ENCODE results near the gene SLU7. TPM values are rescaled to one million over a fixed set of nuclear protein-coding genes. Genes with fewer than 3 reads are reported as not detected.

Gene SLU7
- total RNA-seq, 1 donor from 2014 or later: 10.2 TPM

GRCh38 chr5:160453751-160454150, 34.9 kb upstream of the SLU7 start:
- intact Hi-C loops (cut with DNase I): no loop called here
- H3K9me3 ChIP-seq: no peaks in the 10 kb centered on the region
- H3K4me3 ChIP-seq: no peak overlapping the region
- H3K27ac ChIP-seq: no peak overlapping the region
- H3K4me1 ChIP-seq: no peaks in the 10 kb centered on the region
- no peak for TF ChIP-seq CTCF (IDR thresholded peaks at IDR 0.05)
- H3K36me3 ChIP-seq: no peaks in the 10 kb centered on the region
- no peak for DNase-seq (ENCODE audit: low spot score in 2 of 2)
- no peaks in the 10 kb centered on the region for H3K27me3 ChIP-seq

GRCh38 chr5:160452795-160453194, 33.9 kb upstream of the SLU7 start:
- intact Hi-C loops (cut with DNase I): no loop called here
- no peaks in the 10 kb centered on the region for H3K4me1 ChIP-seq

GRCh38 chr5:160452036-160452435, 33.2 kb upstream of the SLU7 start:
- H3K36me3 ChIP-seq: no peaks in the 10 kb centered on the region

More at GRCh38 chr5:160452795-160453194, 33.9 kb upstream of the SLU7 start:
- Histone ChIP-seq H3K36me3 (no peaks in the 10 kb centered on the region), H3K27me3 (no peaks in the 10 kb centered on the region), H3K4me3 (no peak overlapping the region), H3K27ac (no peak overlapping the region), H3K9me3 (no peaks in the 10 kb centered on the region)
- TF ChIP-seq CTCF (IDR thresholded peaks at IDR 0.05): no peak
- DNase-seq (ENCODE audit: low spot score in 2 of 2): no peak

GRCh38 chr5:160451281-160451680, 32.4 kb upstream of the SLU7 start:
- H3K9me3 ChIP-seq: no peaks in the 10 kb centered on the region
- H3K4me1 ChIP-seq: no peaks in the 10 kb centered on the region
- H3K4me3 ChIP-seq: no peak overlapping the region
- no peak for TF ChIP-seq CTCF (IDR thresholded peaks at IDR 0.05)
- DNase-seq (ENCODE audit: low spot score in 2 of 2): no peak
- no peaks in the 10 kb centered on the region for H3K27me3 ChIP-seq
- no peaks in the 10 kb centered on the region for H3K36me3 ChIP-seq
- no peak overlapping the region for H3K27ac ChIP-seq
- intact Hi-C loops (cut with DNase I): no loop called here

More at GRCh38 chr5:160452036-160452435, 33.2 kb upstream of the SLU7 start:
- intact Hi-C loops (cut with DNase I): no loop called here
- no peaks in the 10 kb centered on the region for H3K4me1 ChIP-seq
- no peak overlapping the region for H3K4me3 ChIP-seq
- DNase-seq (ENCODE audit: low spot score in 2 of 2): no peak
- no peaks in the 10 kb centered on the region for H3K9me3 ChIP-seq
- no peaks in the 10 kb centered on the region for H3K27me3 ChIP-seq
- H3K27ac ChIP-seq: no peak overlapping the region
- TF ChIP-seq CTCF (IDR thresholded peaks at IDR 0.05): no peak

- no peaks in the 10 kb centered on the region for H3K36me3 ChIP-seq
- H3K27ac ChIP-seq: no peak overlapping the region
- no peak overlapping the region for H3K4me3 ChIP-seq
- H3K27me3 ChIP-seq: no peaks in the 10 kb centered on the region
- no peaks in the 10 kb centered on the region for H3K9me3 ChIP-seq
- H3K4me1 ChIP-seq: no peaks in the 10 kb centered on the region
- no peak for TF ChIP-seq CTCF (IDR thresholded peaks at IDR 0.05)
- intact Hi-C loops (cut with DNase I): no loop called here
- no peak for DNase-seq (ENCODE audit: low spot score in 2 of 2)
Measured at GRCh38 chr5:160450164-160450932, 31.5 kb upstream of the SLU7 start.
